Esophagus (tissue), 2 donors: Measurements from ENCODE around the gene IGSF1. TPM values are rescaled to one million over a fixed set of nuclear protein-coding genes. Genes with fewer than 3 reads are reported as not detected.

Source experiments
- H3K27ac ChIP-seq, 2 donors: one replicate each; pipeline ENCODE4 v1.5.1; 2013; ENCODE audit warnings: low read depth in 2 of 2, mild to moderate bottlenecking in 2 of 2, inconsistent platforms in 1 of 2, low read length in 1 of 2, moderate library complexity in 1 of 2
- H3K27me3 ChIP-seq, 2 donors: one replicate each; pipeline ENCODE4 v1.6.1; 2013; ENCODE audit warnings: low read length in 2 of 2, control low read depth in 1 of 2, mild to moderate bottlenecking in 1 of 2; ENCODE audit not compliant: insufficient read depth in 2 of 2, control insufficient read depth in 1 of 2
- H3K36me3 ChIP-seq, 2 donors: one replicate each; pipeline ENCODE4 v1.6.1; 2013; ENCODE audit warnings: low read length in 1 of 2; ENCODE audit not compliant: control insufficient read depth in 2 of 2, insufficient read depth in 2 of 2
- H3K4me1 ChIP-seq, 2 donors: one replicate each; pipeline ENCODE4 v1.6.1; 2013; ENCODE audit warnings: low read length in 1 of 2; ENCODE audit not compliant: control insufficient read depth in 2 of 2, insufficient read depth in 2 of 2
- H3K4me3 ChIP-seq, 2 donors: one replicate each; pipeline ENCODE4 v1.5.1; 2013; ENCODE audit warnings: low read length in 2 of 2, mild to moderate bottlenecking in 2 of 2, low read depth in 1 of 2, moderate library complexity in 1 of 2
- H3K9me3 ChIP-seq, 2 donors: one replicate each; pipeline ENCODE4 v1.6.1; 2013; ENCODE audit warnings: mild to moderate bottlenecking in 2 of 2, low read depth in 1 of 2, low read length in 1 of 2, moderate library complexity in 1 of 2; ENCODE audit not compliant: control insufficient read depth in 2 of 2, insufficient read depth in 1 of 2
- WGBS, 2 donors: extraction: QIAGEN DNeasy Blood & Tissue Kit; methylation state at CpG; one replicate each; pipeline ENCODE4 v1.1.7; 2013; 5-methylcytosine and 5-hydroxymethylcytosine counted together
- polyA plus RNA-seq, 2 donors: library from polyadenylated mRNA; stranded (reverse); fragments of 200-250 nt; gene quantifications; one replicate each; pipeline ENCODE4 v1.2.3, GENCODE V29; 2013
- donor health status: healthy with polysubstance abuse.
- donor health status: Bipolar disorder and iron deficiency.

The IGSF1 gene
- polyA plus RNA-seq, 2 donors: 0.14 TPM; not detected in 1

GRCh38 chrX:131273011-131273410 is 16.1 kb downstream of the IGSF1 start:
- Histone ChIP-seq H3K4me1 (no peaks in the 10 kb centered on the region), H3K36me3 (no peaks in the 10 kb centered on the region), H3K27me3 (peaks cover 0 to 2% of the 10 kb centered on the region in 2 donors), H3K4me3 (no peak overlapping the region), H3K27ac (no peak overlapping the region), H3K9me3 (no peaks in the 10 kb centered on the region)
- 83 to 91% methylated on average over 5 of the region's 5 CpGs for WGBS, 2 donors

GRCh38 chrX:131271826-131272225 is 17.3 kb downstream of the IGSF1 start:
- Histone ChIP-seq H3K4me1 (no peaks in the 10 kb centered on the region), H3K27me3 (peaks cover 0 to 2% of the 10 kb centered on the region in 2 donors), H3K4me3 (no peak overlapping the region), H3K27ac (no peak overlapping the region), H3K9me3 (no peaks in the 10 kb centered on the region), H3K36me3 (no peaks in the 10 kb centered on the region)
- 28 to 31% methylated on average over 3 of the region's 3 CpGs for WGBS, 2 donors

- Histone ChIP-seq H3K36me3 (no peaks in the 10 kb centered on the region), H3K9me3 (no peaks in the 10 kb centered on the region), H3K4me3 (no peak overlapping the region), H3K27ac (no peak overlapping the region), H3K27me3 (peaks cover 0 to 2% of the 10 kb centered on the region in 2 donors), H3K4me1 (no peaks in the 10 kb centered on the region)
- WGBS, 2 donors: 20 to 24% methylated on average over 3 of the region's 3 CpGs
Measured at GRCh38 chrX:131271274-131271673, 17.8 kb downstream of the IGSF1 start.

- H3K27me3 ChIP-seq: peaks cover 0 to 2% of the 10 kb centered on the region in 2 donors
- 28 to 50% methylated on average over 1 of the region's 1 CpG for WGBS, 2 donors
Measured at GRCh38 chrX:131270080-131270479, 19.0 kb downstream of the IGSF1 start.

GRCh38 chrX:131264665-131265064 is 24.4 kb downstream of the IGSF1 start:
- Histone ChIP-seq H3K4me1 (no peaks in the 10 kb centered on the region), H3K4me3 (no peak overlapping the region), H3K36me3 (no peaks in the 10 kb centered on the region), H3K9me3 (no peaks in the 10 kb centered on the region), H3K27ac (no peak overlapping the region), H3K27me3 (no peaks in the 10 kb centered on the region)
- WGBS, 2 donors: 61 to 77% methylated on average over 7 of the region's 7 CpGs

More at GRCh38 chrX:131270080-131270479, 19.0 kb downstream of the IGSF1 start:
- Histone ChIP-seq H3K27ac (no peak overlapping the region), H3K4me1 (no peaks in the 10 kb centered on the region), H3K36me3 (no peaks in the 10 kb centered on the region), H3K9me3 (no peaks in the 10 kb centered on the region), H3K4me3 (no peak overlapping the region)

GRCh38 chrX:131264053-131264452 is 25.1 kb downstream of the IGSF1 start:
- 51 to 60% methylated on average over 2 of the region's 2 CpGs for WGBS, 2 donors
- no peaks in the 10 kb centered on the region for H3K4me1 ChIP-seq
- no peaks in the 10 kb centered on the region for H3K9me3 ChIP-seq

GRCh38 chrX:131262738-131263679 is 26.1 kb downstream of the IGSF1 start:
- 48 to 65% methylated on average over 13 of the region's 13 CpGs for WGBS, 2 donors
- no peaks in the 10 kb centered on the region for H3K27me3 ChIP-seq
- no peaks in the 10 kb centered on the region for H3K36me3 ChIP-seq
- H3K4me1 ChIP-seq: no peaks in the 10 kb centered on the region
- no peaks in the 10 kb centered on the region for H3K9me3 ChIP-seq
- no peak overlapping the region for H3K27ac ChIP-seq
- H3K4me3 ChIP-seq: no peak overlapping the region

More at GRCh38 chrX:131264053-131264452, 25.1 kb downstream of the IGSF1 start:
- no peak overlapping the region for H3K27ac ChIP-seq
- H3K36me3 ChIP-seq: no peaks in the 10 kb centered on the region
- no peak overlapping the region for H3K4me3 ChIP-seq
- no peaks in the 10 kb centered on the region for H3K27me3 ChIP-seq

GRCh38 chrX:131262200-131262599 is 26.9 kb downstream of the IGSF1 start:
- no peaks in the 10 kb centered on the region for H3K27me3 ChIP-seq
- H3K36me3 ChIP-seq: no peaks in the 10 kb centered on the region
- no peaks in the 10 kb centered on the region for H3K4me1 ChIP-seq
- H3K27ac ChIP-seq: no peak overlapping the region
- no peaks in the 10 kb centered on the region for H3K9me3 ChIP-seq
- H3K4me3 ChIP-seq: no peak overlapping the region

GRCh38 chrX:131257367-131257766 is 31.7 kb downstream of the IGSF1 start:
- H3K36me3 ChIP-seq: no peaks in the 10 kb centered on the region
- H3K27ac ChIP-seq: no peak overlapping the region
- no peaks in the 10 kb centered on the region for H3K4me1 ChIP-seq
- H3K4me3 ChIP-seq: no peak overlapping the region
- no peaks in the 10 kb centered on the region for H3K9me3 ChIP-seq
- H3K27me3 ChIP-seq: peaks cover 0 to 2% of the 10 kb centered on the region in 2 donors
